Measurements from ENCODE around the gene DENND2D. TPM values are rescaled to one million over a fixed set of nuclear protein-coding genes. Genes with fewer than 3 reads are reported as not detected.

DENND2D gene
- total RNA-seq, 1 donor from 2014 or later, result 0.18 TPM

GRCh38 chr1:111195002-111195684, 5.3 kb downstream of the DENND2D start:
- Histone ChIP-seq H3K27me3 (ENCODE audit: insufficient read depth, low read length) (no peaks in the 10 kb centered on the region), H3K4me3 (ENCODE audit: insufficient read depth, low read depth, low read length) (no peak overlapping the region), H3K27ac (ENCODE audit: low read depth, low read length) (no peak overlapping the region), H4K20me1 (ENCODE audit: insufficient read depth, low read length) (no peaks in the 10 kb centered on the region), H3K9me3 (ENCODE audit: insufficient read depth, low read depth, low read length) (no peaks in the 10 kb centered on the region), H2AFZ (ENCODE audit: low read depth, low read length) (no peak overlapping the region), H3K79me2 (ENCODE audit: insufficient read depth, low read length) (no peaks in the 10 kb centered on the region), H3K36me3 (ENCODE audit: insufficient read depth, low read length) (no peaks in the 10 kb centered on the region), H3K4me1 (ENCODE audit: insufficient read depth, low read length) (peaks cover 21% of the 10 kb centered on the region), H3K9ac (ENCODE audit: low read length) (no peak overlapping the region), H3K4me2 (ENCODE audit: low read length) (no peak overlapping the region)
- peaks cover 6% of the 10 kb centered on the region for H3K9me3 Mint-ChIP-seq (ENCODE audit: unreplicated experiment)
- peaks cover 5% of the 10 kb centered on the region for H3K36me3 Mint-ChIP-seq (ENCODE audit: low read depth, unreplicated experiment)
- H3K27me3 Mint-ChIP-seq (ENCODE audit: low read depth, unreplicated experiment), result peaks cover 18% of the 10 kb centered on the region
- no peak for DNase-seq (ENCODE audit: low read depth)
- H3K4me1 Mint-ChIP-seq (ENCODE audit: low read depth, unreplicated experiment), result peaks cover 40% of the 10 kb centered on the region
- no peak for FAIRE-seq
- TF ChIP-seq CTCF (IDR thresholded peaks at IDR 0.05; ENCODE audit: insufficient read depth, low read depth, low read length), result no peak
- TF ChIP-seq EZH2 (IDR thresholded peaks at IDR 0.05; ENCODE audit: insufficient read depth, low read length), result no peak
- no peak overlapping the region for H3K4me3 Mint-ChIP-seq (ENCODE audit: unreplicated experiment)
- no peak overlapping the region for H3K27ac Mint-ChIP-seq (ENCODE audit: unreplicated experiment)

DNA sequence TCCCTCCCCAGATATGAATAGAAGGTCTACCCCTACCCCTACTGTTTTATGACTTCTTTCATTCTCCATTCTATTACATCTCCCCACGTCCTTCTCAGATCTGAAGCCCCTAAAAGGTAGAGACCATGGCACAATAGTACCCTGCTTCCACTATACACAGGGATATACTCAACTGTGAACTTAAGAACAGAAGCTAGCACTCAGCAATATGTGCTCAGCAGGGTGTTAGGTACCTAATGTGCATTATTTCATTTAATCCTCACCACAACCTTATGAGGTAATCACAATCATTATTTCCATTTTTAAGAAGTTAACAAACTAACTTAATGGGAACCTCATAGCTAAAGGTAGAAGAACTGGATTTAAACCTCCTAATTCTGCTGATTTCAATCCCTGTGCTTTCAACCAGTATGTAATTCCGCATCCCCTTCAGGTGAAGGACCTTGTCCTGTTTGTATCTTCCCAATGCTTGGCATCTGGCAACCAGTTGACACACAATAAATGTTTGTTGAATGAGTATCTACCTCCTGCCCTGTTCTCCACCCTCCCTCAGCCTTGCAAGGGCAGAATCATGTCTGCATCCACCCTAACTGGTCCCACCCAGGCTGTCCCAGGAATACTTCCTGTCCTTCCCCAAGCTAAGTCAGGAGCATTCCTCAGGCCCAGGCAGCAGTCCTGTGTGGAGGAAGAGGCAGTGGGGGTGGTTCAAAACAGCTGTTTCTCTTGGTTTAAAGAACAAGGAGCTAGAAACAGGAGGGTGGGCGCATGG, 6.5 kb downstream of the DENND2D start:
- peak overlapping the region; percentile 80 for H3K27ac Mint-ChIP-seq (ENCODE audit: unreplicated experiment)
- no peaks in the 10 kb centered on the region for H4K20me1 ChIP-seq (ENCODE audit: insufficient read depth, low read length)
- peaks cover 21% of the 10 kb centered on the region for H3K4me1 ChIP-seq (ENCODE audit: insufficient read depth, low read length)
- H3K9ac ChIP-seq (ENCODE audit: low read length), result no peak overlapping the region
- peaks cover 40% of the 10 kb centered on the region for H3K4me1 Mint-ChIP-seq (ENCODE audit: low read depth, unreplicated experiment)
- H3K4me3 Mint-ChIP-seq (ENCODE audit: unreplicated experiment), result no peak overlapping the region
- no peak overlapping the region for H3K27ac ChIP-seq (ENCODE audit: low read depth, low read length)
- H3K4me3 ChIP-seq (ENCODE audit: insufficient read depth, low read depth, low read length), result no peak overlapping the region
- no peaks in the 10 kb centered on the region for H3K27me3 ChIP-seq (ENCODE audit: insufficient read depth, low read length)
- H2AFZ ChIP-seq (ENCODE audit: low read depth, low read length), result no peak overlapping the region
- peaks cover 6% of the 10 kb centered on the region for H3K9me3 Mint-ChIP-seq (ENCODE audit: unreplicated experiment)
- peaks cover 18% of the 10 kb centered on the region for H3K27me3 Mint-ChIP-seq (ENCODE audit: low read depth, unreplicated experiment)
- DNase-seq (ENCODE audit: low read depth) (no peak), FAIRE-seq (no peak)
- H3K36me3 Mint-ChIP-seq (ENCODE audit: low read depth, unreplicated experiment), result peaks cover 10% of the 10 kb centered on the region
- no peak overlapping the region for H3K4me2 ChIP-seq (ENCODE audit: low read length)
- no peaks in the 10 kb centered on the region for H3K9me3 ChIP-seq (ENCODE audit: insufficient read depth, low read depth, low read length)
- no peaks in the 10 kb centered on the region for H3K36me3 ChIP-seq (ENCODE audit: insufficient read depth, low read length)
- TF ChIP-seq CTCF (IDR thresholded peaks at IDR 0.05; ENCODE audit: insufficient read depth, low read depth, low read length), result no peak
- H3K79me2 ChIP-seq (ENCODE audit: insufficient read depth, low read length), result no peaks in the 10 kb centered on the region

Measured in astrocyte (in vitro differentiated cells and primary cell).